ENCODE data around the gene TWNK. TPM values are rescaled to one million over a fixed set of nuclear protein-coding genes. Genes with fewer than 3 reads are reported as not detected.

TWNK gene
- total and polyA plus RNA-seq, 9 of the 15 experiments (the other 6 are each of a cell fraction or from before 2014, with no cell fraction given) = 11.6 to 34.7 (median 17.4) TPM

DNA sequence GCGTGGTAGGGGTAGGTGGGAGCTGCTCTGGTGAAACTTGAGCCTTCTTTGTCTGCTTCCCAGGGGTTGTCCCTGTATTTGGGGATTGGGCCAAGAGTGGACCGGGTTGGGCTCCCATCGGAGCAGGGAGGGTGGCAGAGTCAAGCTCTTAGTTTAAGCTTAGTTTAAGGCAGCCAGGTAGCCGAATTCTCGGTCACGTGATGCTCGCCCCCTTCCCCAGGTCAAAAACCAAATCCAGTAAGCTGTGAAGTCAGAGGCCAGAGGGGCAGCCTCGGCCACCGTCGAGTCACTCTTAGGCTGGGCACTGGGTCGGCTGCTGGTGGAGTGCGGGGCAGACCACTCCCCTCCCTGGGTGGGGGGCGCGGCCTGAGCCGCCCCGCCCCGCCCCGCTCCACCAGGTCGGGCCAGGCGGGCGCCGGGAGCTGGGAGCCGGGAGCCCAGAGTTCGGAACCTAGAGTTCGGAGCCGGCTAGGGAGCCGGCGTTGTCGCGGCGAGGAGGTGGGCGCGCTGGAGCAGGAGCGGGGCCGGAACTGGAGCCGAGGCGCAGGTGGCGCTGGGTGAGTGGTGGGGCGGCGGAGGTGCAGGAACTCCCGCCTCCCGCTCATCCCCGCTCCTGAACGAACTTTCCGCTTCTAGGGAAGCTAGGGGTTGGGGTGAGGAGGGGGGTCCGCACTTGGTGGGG lies 9.5 kb downstream of the TWNK start (continued):
- TF ChIP-seq, protein P1, sequence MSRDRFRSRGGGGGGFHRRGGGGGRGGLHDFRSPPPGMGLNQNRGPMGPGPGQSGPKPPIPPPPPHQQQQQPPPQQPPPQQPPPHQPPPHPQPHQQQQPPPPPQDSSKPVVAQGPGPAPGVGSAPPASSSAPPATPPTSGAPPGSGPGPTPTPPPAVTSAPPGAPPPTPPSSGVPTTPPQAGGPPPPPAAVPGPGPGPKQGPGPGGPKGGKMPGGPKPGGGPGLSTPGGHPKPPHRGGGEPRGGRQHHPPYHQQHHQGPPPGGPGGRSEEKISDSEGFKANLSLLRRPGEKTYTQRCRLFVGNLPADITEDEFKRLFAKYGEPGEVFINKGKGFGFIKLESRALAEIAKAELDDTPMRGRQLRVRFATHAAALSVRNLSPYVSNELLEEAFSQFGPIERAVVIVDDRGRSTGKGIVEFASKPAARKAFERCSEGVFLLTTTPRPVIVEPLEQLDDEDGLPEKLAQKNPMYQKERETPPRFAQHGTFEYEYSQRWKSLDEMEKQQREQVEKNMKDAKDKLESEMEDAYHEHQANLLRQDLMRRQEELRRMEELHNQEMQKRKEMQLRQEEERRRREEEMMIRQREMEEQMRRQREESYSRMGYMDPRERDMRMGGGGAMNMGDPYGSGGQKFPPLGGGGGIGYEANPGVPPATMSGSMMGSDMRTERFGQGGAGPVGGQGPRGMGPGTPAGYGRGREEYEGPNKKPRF (IDR thresholded peaks at IDR 0.05; ENCODE audit: low read depth, low read length) = no peak
- TF ChIP-seq, protein P2, sequence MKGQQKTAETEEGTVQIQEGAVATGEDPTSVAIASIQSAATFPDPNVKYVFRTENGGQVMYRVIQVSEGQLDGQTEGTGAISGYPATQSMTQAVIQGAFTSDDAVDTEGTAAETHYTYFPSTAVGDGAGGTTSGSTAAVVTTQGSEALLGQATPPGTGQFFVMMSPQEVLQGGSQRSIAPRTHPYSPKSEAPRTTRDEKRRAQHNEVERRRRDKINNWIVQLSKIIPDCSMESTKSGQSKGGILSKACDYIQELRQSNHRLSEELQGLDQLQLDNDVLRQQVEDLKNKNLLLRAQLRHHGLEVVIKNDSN (CRISPR knock-in tag; IDR thresholded peaks at IDR 0.05) = peak; percentile 82
- TF ChIP-seq, protein P3, sequence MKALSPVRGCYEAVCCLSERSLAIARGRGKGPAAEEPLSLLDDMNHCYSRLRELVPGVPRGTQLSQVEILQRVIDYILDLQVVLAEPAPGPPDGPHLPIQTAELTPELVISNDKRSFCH (CRISPR knock-in tag; IDR thresholded peaks at IDR 0.05) = no peak
- TF ChIP-seq, protein P3 (tag; IDR thresholded peaks at IDR 0.05) = no peak
- TF ChIP-seq SRSF1 (IDR thresholded peaks at IDR 0.05; ENCODE audit: low read depth, low read length) (no peak), RFX7 (CRISPR knock-in tag; IDR thresholded peaks at IDR 0.05) (no peak), SREBF1 (IDR thresholded peaks at IDR 0.05; ENCODE audit: borderline replicate concordance, low read depth, low read length) (no peak), HDGF (IDR thresholded peaks at IDR 0.05) (no peak), POLR2G (IDR thresholded peaks at IDR 0.05; ENCODE audit: low read depth, low read length) (peak; percentile 49; the same call in 1 of the 2 replicates), ZNF57 (CRISPR knock-in tag; IDR thresholded peaks at IDR 0.05) (no peak), ZNF584 (CRISPR knock-in tag; IDR thresholded peaks at IDR 0.05; ENCODE audit: low read depth) (no peak), KLF10 (CRISPR knock-in tag; IDR thresholded peaks at IDR 0.05) (no peak), PHF8 (IDR thresholded peaks at IDR 0.05; ENCODE audit: borderline replicate concordance, low read length) (peak; percentile 25; the same call in 1 of the 2 replicates), HDAC3 (IDR thresholded peaks at IDR 0.05; ENCODE audit: borderline replicate concordance, partially characterized antibody) (no peak), ATF1 (CRISPR knock-in tag; IDR thresholded peaks at IDR 0.05) (no peak), ATF1 (tag; IDR thresholded peaks at IDR 0.05) (no peak), FOS (IDR thresholded peaks at IDR 0.05; ENCODE audit: extremely low read depth, insufficient read length) (no peak), TFE3 (CRISPR knock-in tag; IDR thresholded peaks at IDR 0.05) (peak; percentile 94), ZNF583 (CRISPR knock-in tag; IDR thresholded peaks at IDR 0.05) (no peak)
- TF ChIP-seq, protein P4, sequence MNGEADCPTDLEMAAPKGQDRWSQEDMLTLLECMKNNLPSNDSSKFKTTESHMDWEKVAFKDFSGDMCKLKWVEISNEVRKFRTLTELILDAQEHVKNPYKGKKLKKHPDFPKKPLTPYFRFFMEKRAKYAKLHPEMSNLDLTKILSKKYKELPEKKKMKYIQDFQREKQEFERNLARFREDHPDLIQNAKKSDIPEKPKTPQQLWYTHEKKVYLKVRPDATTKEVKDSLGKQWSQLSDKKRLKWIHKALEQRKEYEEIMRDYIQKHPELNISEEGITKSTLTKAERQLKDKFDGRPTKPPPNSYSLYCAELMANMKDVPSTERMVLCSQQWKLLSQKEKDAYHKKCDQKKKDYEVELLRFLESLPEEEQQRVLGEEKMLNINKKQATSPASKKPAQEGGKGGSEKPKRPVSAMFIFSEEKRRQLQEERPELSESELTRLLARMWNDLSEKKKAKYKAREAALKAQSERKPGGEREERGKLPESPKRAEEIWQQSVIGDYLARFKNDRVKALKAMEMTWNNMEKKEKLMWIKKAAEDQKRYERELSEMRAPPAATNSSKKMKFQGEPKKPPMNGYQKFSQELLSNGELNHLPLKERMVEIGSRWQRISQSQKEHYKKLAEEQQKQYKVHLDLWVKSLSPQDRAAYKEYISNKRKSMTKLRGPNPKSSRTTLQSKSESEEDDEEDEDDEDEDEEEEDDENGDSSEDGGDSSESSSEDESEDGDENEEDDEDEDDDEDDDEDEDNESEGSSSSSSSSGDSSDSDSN (IDR thresholded peaks at IDR 0.05; ENCODE audit: borderline replicate concordance in 1 of 2, low read depth in 2 of 2, low read length in 2 of 2) = no peak

Data from K562 (cell line).